ENCODE results near the gene SLC9A7. TPM values are rescaled to one million over a fixed set of nuclear protein-coding genes. Genes with fewer than 3 reads are reported as not detected.

The SLC9A7 gene
- total and polyA plus RNA-seq, 4 donors, result 2.3 to 13.2 (median 3.1) TPM

GRCh38 chrX:46666831-46667230, 92.1 kb downstream of the SLC9A7 start:
- H3K9ac ChIP-seq (ENCODE audit: low read depth in 1 of 2, low read length in 2 of 2), result no peak overlapping the region
- TF ChIP-seq FOXA1 (IDR thresholded peaks at IDR 0.05) (no peak), EGR1 (IDR thresholded peaks at IDR 0.05; ENCODE audit: low read depth in 2 of 2) (no peak), YY1 (IDR thresholded peaks at IDR 0.05) (no peak), HNF4A (conservative IDR thresholded peaks at IDR 0.05) (no peak), GABPA (IDR thresholded peaks at IDR 0.05 in 1 of 2, conservative IDR thresholded peaks at IDR 0.05 in 1 of 2) (no peak), CTCF (IDR thresholded peaks at IDR 0.05; ENCODE audit: low read depth, low read length, missing input control) (no peak), JUND (IDR thresholded peaks at IDR 0.05) (no peak), SP1 (IDR thresholded peaks at IDR 0.05) (no peak), FOXA2 (IDR thresholded peaks at IDR 0.05) (no peak), RXRA (IDR thresholded peaks at IDR 0.05) (no peak), NR2F2 (IDR thresholded peaks at IDR 0.05) (no peak), TAF1 (conservative IDR thresholded peaks at IDR 0.05) (no peak)
- TF ChIP-seq, protein P1, sequence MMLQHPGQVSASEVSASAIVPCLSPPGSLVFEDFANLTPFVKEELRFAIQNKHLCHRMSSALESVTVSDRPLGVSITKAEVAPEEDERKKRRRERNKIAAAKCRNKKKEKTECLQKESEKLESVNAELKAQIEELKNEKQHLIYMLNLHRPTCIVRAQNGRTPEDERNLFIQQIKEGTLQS (IDR thresholded peaks at IDR 0.05), result no peak
- TF ChIP-seq, protein P2, sequence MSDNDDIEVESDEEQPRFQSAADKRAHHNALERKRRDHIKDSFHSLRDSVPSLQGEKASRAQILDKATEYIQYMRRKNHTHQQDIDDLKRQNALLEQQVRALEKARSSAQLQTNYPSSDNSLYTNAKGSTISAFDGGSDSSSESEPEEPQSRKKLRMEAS (IDR thresholded peaks at IDR 0.05), result no peak
- TF ChIP-seq, protein P3, sequence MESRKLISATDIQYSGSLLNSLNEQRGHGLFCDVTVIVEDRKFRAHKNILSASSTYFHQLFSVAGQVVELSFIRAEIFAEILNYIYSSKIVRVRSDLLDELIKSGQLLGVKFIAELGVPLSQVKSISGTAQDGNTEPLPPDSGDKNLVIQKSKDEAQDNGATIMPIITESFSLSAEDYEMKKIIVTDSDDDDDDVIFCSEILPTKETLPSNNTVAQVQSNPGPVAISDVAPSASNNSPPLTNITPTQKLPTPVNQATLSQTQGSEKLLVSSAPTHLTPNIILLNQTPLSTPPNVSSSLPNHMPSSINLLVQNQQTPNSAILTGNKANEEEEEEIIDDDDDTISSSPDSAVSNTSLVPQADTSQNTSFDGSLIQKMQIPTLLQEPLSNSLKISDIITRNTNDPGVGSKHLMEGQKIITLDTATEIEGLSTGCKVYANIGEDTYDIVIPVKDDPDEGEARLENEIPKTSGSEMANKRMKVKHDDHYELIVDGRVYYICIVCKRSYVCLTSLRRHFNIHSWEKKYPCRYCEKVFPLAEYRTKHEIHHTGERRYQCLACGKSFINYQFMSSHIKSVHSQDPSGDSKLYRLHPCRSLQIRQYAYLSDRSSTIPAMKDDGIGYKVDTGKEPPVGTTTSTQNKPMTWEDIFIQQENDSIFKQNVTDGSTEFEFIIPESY (IDR thresholded peaks at IDR 0.05), result no peak
- no peaks in the 10 kb centered on the region for H3K4me1 ChIP-seq (ENCODE audit: control insufficient read depth in 4 of 4, insufficient read depth in 4 of 4, low read length in 3 of 4)
- H3K4me3 ChIP-seq (ENCODE audit: low read depth in 1 of 3, low read length in 3 of 3), result no peak overlapping the region
- no peaks in the 10 kb centered on the region for H3K27me3 ChIP-seq (ENCODE audit: control insufficient read depth in 4 of 4, insufficient read depth in 4 of 4, low read length in 3 of 4)
- DNase-seq (ENCODE audit: low spot score), result no peak
- H3K36me3 ChIP-seq (ENCODE audit: control insufficient read depth in 4 of 4, insufficient read depth in 3 of 4, low read depth in 1 of 4, low read length in 3 of 4), result no peaks in the 10 kb centered on the region
- WGBS, result 96% methylated on average over 2 of the region's 2 CpGs
- H3K27ac ChIP-seq (ENCODE audit: low read depth in 1 of 2, low read length in 2 of 2), result no peak overlapping the region
- no peaks in the 10 kb centered on the region for H3K9me3 ChIP-seq (ENCODE audit: control insufficient read depth in 4 of 4, low read length in 3 of 4)

DNA sequence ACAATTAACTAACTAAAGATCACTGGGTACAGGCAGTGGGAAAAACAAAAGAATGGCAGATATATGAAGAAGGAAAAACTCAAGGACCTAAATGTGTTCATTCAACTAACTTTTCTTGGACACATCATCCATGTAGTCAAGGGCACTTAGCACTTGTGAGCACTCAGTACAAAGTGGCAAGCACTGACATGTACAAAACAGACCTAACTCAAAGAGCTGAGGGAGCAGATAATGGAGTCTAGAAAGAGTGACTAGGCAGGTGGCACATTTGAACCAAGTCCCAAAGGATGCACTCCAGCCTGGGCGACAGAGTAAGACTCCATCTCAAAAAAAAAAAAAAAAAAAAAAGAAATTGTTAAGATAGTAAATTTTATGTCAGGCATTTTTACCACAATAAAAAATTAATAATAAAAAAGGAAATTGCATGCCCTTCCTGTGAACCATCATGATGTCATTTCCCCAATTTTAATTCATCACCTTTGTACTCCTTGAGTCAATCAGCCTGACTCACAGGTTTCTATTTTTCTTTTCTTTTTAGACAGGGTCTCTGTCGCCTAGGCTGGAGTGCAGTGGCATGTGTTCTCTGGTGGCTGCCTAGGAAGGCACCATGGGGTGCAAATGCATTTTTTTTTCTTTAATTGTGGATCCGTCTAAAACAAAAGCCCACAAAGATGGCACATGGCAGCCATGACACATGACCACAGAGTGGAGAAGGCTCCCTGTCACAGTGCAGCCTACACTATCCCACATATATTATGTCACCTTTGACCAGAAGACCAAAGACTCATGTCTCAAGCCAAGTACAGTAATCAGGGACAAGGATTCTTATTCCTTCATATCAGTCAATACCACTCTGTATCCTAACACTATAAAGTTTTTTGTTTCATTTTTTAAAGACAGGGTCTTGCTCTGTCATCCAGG, 93.4 kb downstream of the SLC9A7 start:
- H3K27ac ChIP-seq (ENCODE audit: low read depth in 1 of 2, low read length in 2 of 2), result no peak overlapping the region
- no peaks in the 10 kb centered on the region for H3K36me3 ChIP-seq (ENCODE audit: control insufficient read depth in 4 of 4, insufficient read depth in 3 of 4, low read depth in 1 of 4, low read length in 3 of 4)
- TF ChIP-seq, protein P3 (IDR thresholded peaks at IDR 0.05), result no peak
- TF ChIP-seq NR2F2 (IDR thresholded peaks at IDR 0.05) (no peak), EGR1 (IDR thresholded peaks at IDR 0.05; ENCODE audit: low read depth in 2 of 2) (no peak)
- WGBS, result 82% methylated on average over 3 of the region's 3 CpGs
- no peaks in the 10 kb centered on the region for H3K4me1 ChIP-seq (ENCODE audit: control insufficient read depth in 4 of 4, insufficient read depth in 4 of 4, low read length in 3 of 4)
- H3K9ac ChIP-seq (ENCODE audit: low read depth in 1 of 2, low read length in 2 of 2), result no peak overlapping the region
- no peak for DNase-seq (ENCODE audit: low spot score)
- H3K4me3 ChIP-seq (ENCODE audit: low read depth in 1 of 3, low read length in 3 of 3), result no peak overlapping the region
- no peaks in the 10 kb centered on the region for H3K9me3 ChIP-seq (ENCODE audit: control insufficient read depth in 4 of 4, low read length in 3 of 4)
- H3K27me3 ChIP-seq (ENCODE audit: control insufficient read depth in 4 of 4, insufficient read depth in 4 of 4, low read length in 3 of 4), result no peaks in the 10 kb centered on the region
